ENCODE measurements around the gene LTB. TPM values are rescaled to one million over a fixed set of nuclear protein-coding genes. Genes with fewer than 3 reads are reported as not detected.

The LTB gene
- total RNA-seq, 1 donor from 2014 or later = 10.0 TPM

- Histone ChIP-seq H3K9me3 (no peaks in the 10 kb centered on the region), H3K4me3 (peak overlapping the region; percentile 53), H3K4me1 (peaks cover 23% of the 10 kb centered on the region), H3K27me3 (ENCODE audit: low read depth) (no peaks in the 10 kb centered on the region), H3K27ac (no peak overlapping the region), H3K36me3 (no peaks in the 10 kb centered on the region)
- DNase-seq (no peak), ATAC-seq (no peak)
- TF ChIP-seq CTCF (IDR thresholded peaks at IDR 0.05) = no peak
- intact Hi-C loops (cut with DNase I) = no loop called here
Observed at GRCh38 chr6:31576897-31577578, 5.2 kb downstream of the LTB start.

- peak overlapping the region; percentile 53 for H3K4me3 ChIP-seq
- H3K27me3 ChIP-seq (ENCODE audit: low read depth) = no peaks in the 10 kb centered on the region
Observed at GRCh38 chr6:31575952-31576685, 6.1 kb downstream of the LTB start.

GRCh38 chr6:31575335-31575901 lies 6.8 kb downstream of the LTB start, which contains the start of gene TNF:
TNF (plus strand) TSS chr6:31575565; CDS start chr6:31575742, 177 bp downstream.
- intact Hi-C loops (cut with DNase I) = no loop called here
- no peak for TF ChIP-seq CTCF (IDR thresholded peaks at IDR 0.05)
- H3K27ac ChIP-seq = peak within 1 kb of the TSS; percentile 61
- H3K27me3 ChIP-seq (ENCODE audit: low read depth) = no peaks in the 10 kb centered on the region
- no peaks in the 10 kb centered on the region for H3K36me3 ChIP-seq
- peaks cover 14% of the 10 kb centered on the region for H3K4me1 ChIP-seq
- peak; percentile 60 to 61 for ATAC-seq
- peak within 1 kb of the TSS; percentile 53 for H3K4me3 ChIP-seq
- no peaks in the 10 kb centered on the region for H3K9me3 ChIP-seq
- peak; percentile 72 for DNase-seq

More at GRCh38 chr6:31575952-31576685, 6.1 kb downstream of the LTB start:
- intact Hi-C loops (cut with DNase I) = no loop called here
- no peaks in the 10 kb centered on the region for H3K9me3 ChIP-seq
- TF ChIP-seq CTCF (IDR thresholded peaks at IDR 0.05) = no peak
- no peaks in the 10 kb centered on the region for H3K36me3 ChIP-seq
- DNase-seq (no peak), ATAC-seq (no peak)
- peak overlapping the region; percentile 61 for H3K27ac ChIP-seq
- H3K4me1 ChIP-seq = peaks cover 17% of the 10 kb centered on the region

- no peak for TF ChIP-seq CTCF (IDR thresholded peaks at IDR 0.05)
- H3K9me3 ChIP-seq = no peaks in the 10 kb centered on the region
- no peaks in the 10 kb centered on the region for H3K36me3 ChIP-seq
- no peak overlapping the region for H3K27ac ChIP-seq
- DNase-seq (no peak), ATAC-seq (no peak)
- H3K27me3 ChIP-seq (ENCODE audit: low read depth) = no peaks in the 10 kb centered on the region
- intact Hi-C loops (cut with DNase I) = no loop called here
- peaks cover 9% of the 10 kb centered on the region for H3K4me1 ChIP-seq
- no peak overlapping the region for H3K4me3 ChIP-seq
Observed at GRCh38 chr6:31574106-31575061, 7.8 kb downstream of the LTB start.

Measured in lower lobe of right lung (tissue), 2 donors.